DMS53 treated with DMSO at 0.1 percent for 48 hours (cell line): ENCODE results near the gene ARFIP1.
"Not testable (repeated sequence)": the region's sequence is repeated elsewhere in the genome, so short reads cannot be mapped to it uniquely, and the experiment has no call there.

Experiments
- DNase-seq: peaks from one replicate; lab custom pipeline; 2025; ENCODE audit not compliant: unreplicated experiment; lab: John Stamatoyannopoulos, UW

Gene ARFIP1

GRCh38 chr4:152779513-152780266, at the start of gene ARFIP1, which contains the start of gene TIGD4:
Gene ARFIP1, plus strand, starts transcription at chr4:152779954. Its CDS starts 49,680 bp downstream, at chr4:152829634.
Gene TIGD4, minus strand, starts transcription at chr4:152779730. Its CDS starts 8,726 bp downstream, at chr4:152771004.
- peak; percentile 88 for DNase-seq

- DNase-seq, result no peak
These were observed 47.8 kb upstream of the ARFIP1 start for GRCh38 chr4:152731997-152732396.

- no peak for DNase-seq
These were observed 45.6 kb upstream of the ARFIP1 start for GRCh38 chr4:152734015-152734698.

- DNase-seq, result no peak
These were observed 45.1 kb upstream of the ARFIP1 start for GRCh38 chr4:152734699-152735050.

DNA sequence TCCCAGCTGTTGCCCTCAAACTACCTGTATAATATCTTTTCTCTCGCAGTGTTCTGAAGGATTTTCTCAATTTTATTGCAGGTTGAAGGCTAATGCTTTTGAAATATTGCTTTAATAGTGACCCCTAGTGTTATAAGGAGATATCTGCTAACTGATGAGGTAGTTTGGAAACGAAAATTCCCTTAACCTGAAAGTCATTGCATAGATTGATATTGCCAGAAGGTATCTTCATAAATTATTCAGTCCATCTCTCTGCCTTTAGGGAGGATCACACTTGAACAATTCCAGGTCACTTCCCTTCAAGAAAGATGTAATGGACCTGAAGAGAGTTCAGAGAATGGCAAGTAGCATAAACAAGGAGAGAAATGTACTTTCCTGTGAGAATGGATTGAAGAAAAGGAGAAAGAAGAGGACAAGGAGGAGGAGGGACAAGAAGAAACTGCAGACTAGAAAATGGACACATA, 44.3 kb upstream of the ARFIP1 start:
- DNase-seq, result peak; percentile 31

DNA sequence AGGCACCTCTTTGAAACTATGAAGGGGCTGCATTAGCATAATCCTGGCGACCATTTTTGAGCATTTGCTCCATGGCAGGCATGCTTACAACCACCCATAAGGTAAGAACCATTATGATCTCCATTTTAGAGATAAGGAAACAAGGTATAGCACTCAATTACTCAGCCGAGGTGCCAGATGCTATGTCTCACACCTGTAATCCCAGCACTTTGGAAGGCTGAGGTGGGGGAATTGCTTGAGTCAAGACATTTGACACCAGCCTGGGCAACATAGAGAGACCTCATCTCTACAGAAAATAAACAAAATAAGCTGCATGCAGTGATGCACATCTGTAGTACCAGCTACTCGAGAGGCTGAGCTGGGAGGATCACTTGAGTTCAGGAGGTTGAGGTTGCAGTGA, 43.8 kb upstream of the ARFIP1 start:
- DNase-seq, result no peak

GRCh38 chr4:152738827-152739226, 40.9 kb upstream of the ARFIP1 start:
- DNase-seq, result no peak

- DNase-seq, result no peak
These were observed 32.3 kb upstream of the ARFIP1 start for GRCh38 chr4:152747444-152747843.

- no peak for DNase-seq
These were observed 31.1 kb upstream of the ARFIP1 start for GRCh38 chr4:152748619-152749018.

GRCh38 chr4:152763796-152764195, 16.0 kb upstream of the ARFIP1 start:
- DNase-seq, result no peak

DNA sequence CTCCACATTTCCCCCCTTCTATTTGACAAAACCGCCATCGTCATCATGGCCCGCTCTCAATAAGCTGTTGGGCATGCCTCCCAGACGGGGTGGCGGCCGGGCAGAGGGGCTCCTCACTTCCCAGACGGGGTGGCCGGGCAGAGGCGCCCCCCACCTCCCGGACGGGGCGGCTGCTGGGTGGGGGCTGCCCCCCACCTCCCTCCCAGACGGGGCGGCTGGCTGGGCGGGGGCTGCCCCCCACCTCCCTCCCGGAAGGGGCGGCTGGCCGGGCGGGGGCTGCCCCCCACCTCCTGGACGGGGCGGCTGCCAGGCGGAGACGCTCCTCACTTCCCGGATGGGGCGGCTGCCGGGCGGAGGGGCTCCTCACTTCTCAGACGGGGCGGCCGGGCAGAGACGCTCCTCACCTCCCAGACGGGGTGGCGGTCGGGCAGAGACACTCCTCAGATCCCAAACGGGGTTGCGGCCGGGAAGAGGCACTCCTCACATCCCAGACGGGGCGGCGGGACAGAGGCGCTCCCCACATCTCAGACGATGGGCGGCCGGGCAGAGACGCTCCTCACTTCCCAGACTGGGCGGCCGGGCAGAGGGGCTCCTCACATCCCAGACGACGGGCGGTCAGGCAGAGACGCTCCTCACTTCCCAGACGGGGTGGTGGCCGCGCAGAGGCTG, 14.6 kb upstream of the ARFIP1 start:
- not testable (repeated sequence) for DNase-seq

DNA sequence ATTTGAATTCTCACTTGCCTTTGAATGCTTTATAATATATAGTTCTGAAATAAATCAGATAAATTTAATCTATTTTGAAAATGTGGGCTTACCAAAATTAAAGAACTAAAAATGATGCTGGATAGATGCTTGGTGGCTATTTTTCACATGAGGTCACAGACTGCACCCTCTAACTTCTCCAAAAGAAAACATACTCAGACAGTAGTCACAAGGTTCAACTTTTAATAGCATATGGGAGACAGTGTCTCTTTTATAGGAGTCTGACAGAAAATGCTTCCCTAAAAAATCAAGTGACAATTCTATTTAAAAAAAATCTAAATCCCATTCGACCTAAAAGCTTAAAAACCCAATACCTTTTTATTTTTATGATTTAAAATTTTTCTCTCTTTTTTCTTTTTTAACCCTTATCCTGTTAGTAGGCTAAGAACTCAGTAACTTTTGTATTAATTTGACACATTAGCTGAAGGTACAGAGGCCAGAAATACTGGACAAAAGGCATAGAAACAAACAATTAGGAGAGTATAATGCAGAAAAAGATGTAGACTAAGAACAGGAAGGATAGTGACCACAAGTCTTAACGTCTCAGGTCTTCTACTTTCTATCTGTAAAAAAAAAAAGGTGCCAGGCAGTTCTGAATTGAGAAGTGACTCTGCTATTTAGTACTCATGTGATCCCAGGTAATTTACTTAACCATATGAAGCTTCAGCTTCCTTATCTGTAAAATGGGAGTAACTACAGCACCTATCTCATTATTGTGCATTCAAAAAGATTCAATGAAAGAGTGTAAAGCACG, 7.8 kb upstream of the ARFIP1 start:
- no peak for DNase-seq

- DNase-seq, result no peak
These were observed 6.4 kb upstream of the ARFIP1 start for GRCh38 chr4:152773339-152773738.

DNA sequence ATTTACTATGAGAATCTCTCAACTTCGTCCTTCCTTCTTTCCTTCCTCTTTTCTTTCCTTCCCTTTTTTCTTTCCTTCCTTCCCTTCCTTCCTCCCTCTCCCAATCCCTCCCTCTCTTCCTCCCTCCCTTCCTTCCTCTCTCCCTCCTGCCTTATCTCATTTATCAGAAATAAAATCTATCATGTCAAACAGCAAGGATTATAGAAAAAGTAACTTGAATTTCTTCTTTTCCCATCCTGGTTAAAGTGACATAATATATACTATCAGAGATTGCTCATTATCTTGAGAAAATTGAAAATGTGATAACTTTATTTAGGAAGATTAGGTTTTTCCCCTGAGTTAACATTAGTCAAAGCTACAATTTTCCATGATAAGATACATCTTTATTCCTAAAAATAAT, 5.8 kb upstream of the ARFIP1 start:
- DNase-seq, result no peak

- DNase-seq, result no peak
These were observed 3.4 kb upstream of the ARFIP1 start for GRCh38 chr4:152776352-152776751.

GRCh38 chr4:152777488-152777887, 2.3 kb upstream of the ARFIP1 start:
- no peak for DNase-seq

DNA sequence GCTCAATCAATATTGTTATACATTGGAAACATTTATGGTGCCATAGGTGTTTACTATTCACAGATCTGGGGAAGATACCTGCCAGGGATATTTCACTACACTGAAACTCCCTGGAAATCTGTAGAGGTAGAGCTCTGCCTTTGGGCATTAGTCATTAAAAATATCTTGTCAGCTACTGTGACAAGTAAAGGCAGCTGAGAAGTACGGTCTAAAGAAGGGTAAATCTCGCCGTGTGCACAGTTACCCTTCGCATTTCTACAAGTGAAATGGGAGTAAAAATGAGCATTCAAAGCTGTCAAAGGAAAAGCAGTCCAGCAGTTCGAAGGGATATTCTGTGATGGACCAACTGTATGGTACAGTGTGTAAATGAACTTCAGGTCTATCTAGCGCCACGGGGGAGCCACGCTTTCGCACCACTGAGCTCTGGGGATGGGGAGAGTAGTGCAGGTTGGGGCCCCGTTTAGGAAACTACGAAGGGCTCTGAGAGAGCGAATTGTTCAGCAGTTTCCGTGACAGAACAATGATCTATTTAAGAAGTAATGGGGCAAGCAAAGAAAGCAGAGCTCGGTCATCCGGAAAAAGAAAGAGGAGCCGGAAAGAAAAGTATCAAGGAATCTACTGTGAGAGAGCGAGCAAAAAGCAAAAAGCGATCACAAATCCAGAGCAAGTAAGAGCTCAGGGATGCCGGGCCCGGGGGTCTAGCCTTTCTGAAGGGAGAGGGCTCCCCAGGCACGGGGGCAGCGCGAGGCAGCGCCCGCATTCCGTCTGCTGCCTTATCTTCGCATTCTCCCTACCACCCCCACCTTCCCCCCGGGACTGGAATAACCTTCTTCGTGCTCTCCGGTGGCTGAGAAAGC, 870 bp upstream of the ARFIP1 start:
- DNase-seq, result peak; percentile 30

- DNase-seq, result no peak
These were observed 569 bp downstream of the ARFIP1 start for GRCh38 chr4:152780267-152780778.

DNA sequence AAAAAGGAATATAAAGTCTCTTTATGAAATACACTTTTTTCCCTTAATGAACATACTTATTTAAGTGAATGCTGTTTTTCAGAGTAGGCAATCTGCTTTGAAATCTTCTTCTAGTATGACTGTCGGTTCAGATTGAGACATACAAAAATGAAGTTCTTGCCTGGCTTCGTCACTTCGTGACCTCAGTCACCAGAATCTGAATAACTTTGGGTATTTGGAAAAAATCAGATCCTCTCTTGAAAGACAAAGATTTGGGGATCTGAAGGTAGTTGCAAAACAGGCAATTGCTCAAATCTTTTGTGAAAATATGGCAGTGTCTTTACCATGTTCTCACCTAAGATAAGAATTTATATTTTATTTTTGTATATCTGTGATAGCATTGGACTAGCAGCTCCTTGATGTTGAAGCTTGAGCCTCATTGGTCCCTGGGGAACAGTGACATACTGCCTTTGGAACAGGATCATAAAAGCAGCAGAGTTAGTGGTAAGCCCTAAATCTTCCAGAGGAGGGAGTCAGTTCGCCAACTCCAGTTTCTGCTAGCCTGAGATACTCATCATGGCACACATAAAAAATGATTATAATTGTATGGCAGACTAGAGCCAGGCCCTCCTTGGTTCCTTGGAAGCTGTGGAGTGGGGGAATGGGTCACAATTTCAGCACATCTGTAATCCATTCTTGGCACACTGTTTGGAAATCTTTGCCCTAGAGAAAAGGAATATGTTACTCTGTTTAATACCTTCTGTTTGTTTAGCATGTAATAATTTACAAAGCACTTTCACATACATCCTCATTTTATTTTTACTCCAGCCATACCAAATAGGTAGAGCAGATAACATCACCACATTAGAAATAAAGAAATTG, 5.0 kb downstream of the ARFIP1 start:
- no peak for DNase-seq
